GM12873 (cell line): ENCODE data around the gene SEMA3F.

ENCODE experiments used
- TF ChIP-seq, protein P1 (sequence below): IDR thresholded peaks from 2 replicates; pipeline ENCODE4 v1.5.1; 2012; ENCODE audit warnings: low read depth, mild to moderate bottlenecking, moderate library complexity, low read length, control low read depth; ENCODE audit not compliant: insufficient read depth; ENCODE audit errors: missing control alignments

The SEMA3F gene

DNA sequence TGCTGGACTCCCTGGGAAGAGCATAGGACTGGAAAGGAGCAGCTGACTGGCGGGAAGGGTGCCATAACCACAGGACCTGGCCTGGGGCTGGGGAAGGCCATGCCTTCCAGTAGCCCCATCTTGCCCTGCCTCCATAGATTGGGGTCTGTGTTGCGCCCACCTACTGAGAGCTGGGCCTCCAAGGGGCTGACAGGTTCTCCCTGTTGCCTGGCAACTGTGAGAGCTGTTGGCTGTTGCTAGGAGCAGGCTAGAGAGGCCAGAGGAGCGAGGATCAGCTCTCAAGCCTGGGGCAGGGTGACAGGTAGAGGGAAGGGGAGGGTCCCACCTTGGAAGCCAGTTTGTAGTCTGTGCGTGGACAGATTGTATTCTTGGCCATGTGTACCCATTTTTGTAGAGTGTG lies 78.1 kb downstream of the SEMA3F start:
- TF ChIP-seq, protein P1, sequence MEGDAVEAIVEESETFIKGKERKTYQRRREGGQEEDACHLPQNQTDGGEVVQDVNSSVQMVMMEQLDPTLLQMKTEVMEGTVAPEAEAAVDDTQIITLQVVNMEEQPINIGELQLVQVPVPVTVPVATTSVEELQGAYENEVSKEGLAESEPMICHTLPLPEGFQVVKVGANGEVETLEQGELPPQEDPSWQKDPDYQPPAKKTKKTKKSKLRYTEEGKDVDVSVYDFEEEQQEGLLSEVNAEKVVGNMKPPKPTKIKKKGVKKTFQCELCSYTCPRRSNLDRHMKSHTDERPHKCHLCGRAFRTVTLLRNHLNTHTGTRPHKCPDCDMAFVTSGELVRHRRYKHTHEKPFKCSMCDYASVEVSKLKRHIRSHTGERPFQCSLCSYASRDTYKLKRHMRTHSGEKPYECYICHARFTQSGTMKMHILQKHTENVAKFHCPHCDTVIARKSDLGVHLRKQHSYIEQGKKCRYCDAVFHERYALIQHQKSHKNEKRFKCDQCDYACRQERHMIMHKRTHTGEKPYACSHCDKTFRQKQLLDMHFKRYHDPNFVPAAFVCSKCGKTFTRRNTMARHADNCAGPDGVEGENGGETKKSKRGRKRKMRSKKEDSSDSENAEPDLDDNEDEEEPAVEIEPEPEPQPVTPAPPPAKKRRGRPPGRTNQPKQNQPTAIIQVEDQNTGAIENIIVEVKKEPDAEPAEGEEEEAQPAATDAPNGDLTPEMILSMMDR = no peak

DNA sequence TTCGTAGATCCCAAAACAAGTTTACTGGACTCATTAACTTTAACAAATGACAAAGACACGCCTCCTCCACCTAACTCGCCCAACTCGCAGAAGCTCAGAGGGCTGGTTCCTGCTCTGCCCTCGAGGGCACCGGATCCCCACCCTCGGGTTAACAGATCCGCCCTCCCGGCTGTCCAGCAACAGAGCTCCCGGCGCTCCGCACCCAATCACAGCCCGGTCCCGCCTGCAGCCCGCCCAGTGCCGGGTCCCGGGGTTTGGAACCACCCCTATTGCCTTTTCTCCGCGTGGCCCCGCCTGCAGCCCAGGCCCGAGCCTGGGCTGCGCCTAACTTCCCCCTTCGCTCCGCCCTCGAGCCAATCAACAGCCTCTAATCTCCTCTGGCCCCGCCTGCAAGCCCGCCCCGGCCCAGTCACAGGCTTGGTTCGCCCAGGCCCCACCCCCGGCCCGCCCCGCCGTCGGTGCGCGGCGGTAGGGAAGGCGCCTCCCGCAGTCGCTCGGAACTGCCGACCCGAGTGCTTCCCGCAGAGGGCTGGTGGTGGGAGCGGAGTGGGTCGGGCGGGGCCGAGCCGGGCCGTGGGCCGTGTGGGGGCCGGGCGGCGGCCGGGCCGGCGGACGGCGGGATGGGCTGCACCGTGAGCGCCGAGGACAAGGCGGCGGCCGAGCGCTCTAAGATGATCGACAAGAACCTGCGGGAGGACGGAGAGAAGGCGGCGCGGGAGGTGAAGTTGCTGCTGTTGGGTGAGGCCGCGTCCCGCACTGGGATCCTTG lies 80.8 kb downstream of the SEMA3F start, which contains the start of gene GNAI2:
Gene GNAI2 (plus strand): TSS at position 489 of the 768 bp plus-strand sequence. CDS start 132 bp downstream, at position 621.
- TF ChIP-seq, protein P1 = no peak

GRCh38 chr3:50236484-50237132 lies 81.5 kb downstream of the SEMA3F start:
- TF ChIP-seq, protein P1 = no peak

DNA sequence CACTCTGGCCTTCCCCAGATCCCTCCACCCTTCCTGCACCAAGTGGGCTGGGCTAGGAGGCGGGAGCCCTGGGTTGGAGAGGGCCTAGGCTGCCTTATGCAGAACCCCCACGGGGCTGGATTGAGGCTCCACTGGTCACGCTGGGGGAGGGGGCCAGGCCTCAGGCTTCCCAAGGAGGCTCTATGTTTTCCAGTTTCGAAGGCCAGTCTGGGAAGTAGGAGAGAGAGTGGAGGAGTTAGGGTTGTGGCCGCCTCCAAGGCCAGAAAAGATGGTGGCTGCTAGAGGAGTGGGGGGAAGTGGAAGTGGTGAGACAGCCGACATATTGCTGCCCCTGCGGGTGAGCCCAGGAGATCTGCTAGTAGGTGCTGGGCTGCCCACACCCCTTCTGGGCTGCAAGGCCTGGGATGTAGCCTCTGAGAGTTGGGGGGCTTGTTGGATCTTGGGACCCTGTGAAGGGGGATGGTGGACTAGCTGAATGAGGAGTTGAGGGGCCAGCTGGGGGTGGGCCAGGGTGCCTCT lies 82.1 kb downstream of the SEMA3F start:
- TF ChIP-seq, protein P1 = no peak

DNA sequence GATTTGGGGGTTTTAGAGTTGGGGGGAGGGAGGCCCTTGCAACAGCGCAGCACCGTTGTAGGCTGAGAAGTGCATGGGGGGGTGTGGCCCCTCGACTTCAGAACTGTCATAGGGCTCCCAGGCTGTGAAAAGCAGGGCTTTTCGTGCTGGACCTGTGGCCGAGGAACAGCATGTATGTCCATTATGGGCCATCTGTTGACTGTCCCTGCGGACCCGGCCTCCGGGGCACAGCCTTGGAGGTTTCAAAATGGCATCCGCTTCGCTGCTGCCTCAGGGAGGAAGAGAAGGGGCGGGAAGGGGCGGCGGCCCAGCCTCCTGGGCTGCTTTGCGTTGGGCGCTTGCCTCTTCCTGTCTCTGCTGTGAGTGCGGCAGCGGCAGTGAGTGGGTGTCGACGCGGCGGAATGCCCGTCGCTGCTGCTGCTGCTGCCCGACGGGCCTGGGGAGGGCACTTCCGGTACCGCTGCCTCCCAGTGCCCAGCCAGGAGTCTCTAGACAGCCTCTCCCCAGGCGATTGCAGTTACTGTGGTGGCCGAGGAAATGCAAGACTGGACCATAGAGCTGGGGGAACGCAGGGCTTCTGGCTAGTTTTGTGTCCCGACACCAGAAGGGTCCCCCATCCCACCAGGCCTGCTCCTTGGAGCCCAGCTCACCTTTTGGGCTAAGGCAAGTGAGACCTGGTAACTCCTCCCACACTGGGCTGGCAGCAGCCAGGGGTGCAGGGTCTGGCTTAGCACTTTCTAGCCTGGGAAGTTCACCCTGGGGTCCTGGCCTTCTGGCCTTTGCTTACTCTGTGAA lies 82.8 kb downstream of the SEMA3F start:
- TF ChIP-seq, protein P1 = peak; percentile 4

DNA sequence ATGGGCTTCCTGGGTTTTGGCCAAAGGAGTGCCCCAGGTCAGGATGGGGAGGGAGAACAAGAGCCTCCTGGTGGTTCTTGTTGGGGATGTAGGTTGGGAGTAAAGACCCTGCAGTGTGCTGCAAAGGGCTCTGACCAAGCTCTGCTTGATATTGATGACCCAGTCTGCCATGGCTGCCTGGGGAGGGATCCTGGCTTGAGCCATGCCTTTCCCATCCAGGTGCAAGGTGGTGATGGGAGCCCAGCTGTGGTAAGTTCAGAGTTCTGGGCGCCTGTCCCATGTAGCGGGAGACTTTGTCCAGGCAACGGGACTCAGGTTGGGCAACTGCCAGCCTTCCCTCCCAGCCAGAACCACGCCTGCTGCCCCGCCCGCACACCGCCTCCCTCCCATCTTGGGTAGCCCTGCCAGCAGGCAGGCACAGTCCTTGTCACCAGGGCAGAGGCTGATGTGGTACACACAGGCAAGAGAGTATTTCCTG lies 83.5 kb downstream of the SEMA3F start:
- TF ChIP-seq, protein P1 = no peak
